Ishikawa (cell line): ENCODE data around the gene TEP1.

ENCODE experiments used
- CEBPB ChIP-seq: IDR thresholded peaks from 2 replicates; pipeline ENCODE4 v1.6.1; 2012
- EGR1 ChIP-seq: IDR thresholded peaks from 2 replicates; pipeline ENCODE4 v1.6.1; 2012
- RAD21 ChIP-seq: IDR thresholded peaks from 2 replicates; pipeline ENCODE4 v1.6.1; 2012; ENCODE audit warnings: low read depth
- TAF1 ChIP-seq: IDR thresholded peaks from 2 replicates; pipeline ENCODE4 v1.6.1; 2012; ENCODE audit warnings: low read depth, mild to moderate bottlenecking
- ZBTB7A ChIP-seq: IDR thresholded peaks from 2 replicates; pipeline ENCODE4 v1.6.1; 2012; ENCODE audit warnings: low read depth
- TF ChIP-seq, protein P1 (sequence below): IDR thresholded peaks from 2 replicates; pipeline ENCODE4 v1.6.1; 2012; ENCODE audit warnings: low read depth, mild to moderate bottlenecking
- TF ChIP-seq, protein P2 (sequence below): IDR thresholded peaks from 2 replicates; pipeline ENCODE4 v1.6.1; 2012

DNA sequence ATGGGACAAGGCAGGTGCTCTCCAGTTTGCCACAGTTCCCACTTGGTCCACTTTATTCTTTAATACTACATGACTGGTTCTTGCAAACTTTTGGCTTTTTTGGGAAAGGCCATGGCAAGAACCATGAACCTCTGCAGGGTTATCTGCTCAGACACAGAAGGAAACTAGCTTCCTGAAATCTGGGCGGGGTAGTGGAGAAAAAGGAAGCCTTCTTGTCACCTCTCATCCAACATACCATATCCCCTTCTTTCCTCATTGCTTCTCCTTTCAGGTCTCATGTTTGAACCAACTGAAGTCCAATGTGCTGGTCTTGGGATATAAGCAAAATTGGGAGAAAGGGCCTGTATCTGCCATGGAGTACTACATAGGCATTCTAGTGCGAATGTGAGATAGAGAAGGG lies 28.2 kb upstream of the TEP1 start:
- TF ChIP-seq ZBTB7A (no peak), CEBPB (no peak), TAF1 (no peak), RAD21 (no peak), EGR1 (no peak)
- TF ChIP-seq, protein P1, sequence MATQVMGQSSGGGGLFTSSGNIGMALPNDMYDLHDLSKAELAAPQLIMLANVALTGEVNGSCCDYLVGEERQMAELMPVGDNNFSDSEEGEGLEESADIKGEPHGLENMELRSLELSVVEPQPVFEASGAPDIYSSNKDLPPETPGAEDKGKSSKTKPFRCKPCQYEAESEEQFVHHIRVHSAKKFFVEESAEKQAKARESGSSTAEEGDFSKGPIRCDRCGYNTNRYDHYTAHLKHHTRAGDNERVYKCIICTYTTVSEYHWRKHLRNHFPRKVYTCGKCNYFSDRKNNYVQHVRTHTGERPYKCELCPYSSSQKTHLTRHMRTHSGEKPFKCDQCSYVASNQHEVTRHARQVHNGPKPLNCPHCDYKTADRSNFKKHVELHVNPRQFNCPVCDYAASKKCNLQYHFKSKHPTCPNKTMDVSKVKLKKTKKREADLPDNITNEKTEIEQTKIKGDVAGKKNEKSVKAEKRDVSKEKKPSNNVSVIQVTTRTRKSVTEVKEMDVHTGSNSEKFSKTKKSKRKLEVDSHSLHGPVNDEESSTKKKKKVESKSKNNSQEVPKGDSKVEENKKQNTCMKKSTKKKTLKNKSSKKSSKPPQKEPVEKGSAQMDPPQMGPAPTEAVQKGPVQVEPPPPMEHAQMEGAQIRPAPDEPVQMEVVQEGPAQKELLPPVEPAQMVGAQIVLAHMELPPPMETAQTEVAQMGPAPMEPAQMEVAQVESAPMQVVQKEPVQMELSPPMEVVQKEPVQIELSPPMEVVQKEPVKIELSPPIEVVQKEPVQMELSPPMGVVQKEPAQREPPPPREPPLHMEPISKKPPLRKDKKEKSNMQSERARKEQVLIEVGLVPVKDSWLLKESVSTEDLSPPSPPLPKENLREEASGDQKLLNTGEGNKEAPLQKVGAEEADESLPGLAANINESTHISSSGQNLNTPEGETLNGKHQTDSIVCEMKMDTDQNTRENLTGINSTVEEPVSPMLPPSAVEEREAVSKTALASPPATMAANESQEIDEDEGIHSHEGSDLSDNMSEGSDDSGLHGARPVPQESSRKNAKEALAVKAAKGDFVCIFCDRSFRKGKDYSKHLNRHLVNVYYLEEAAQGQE = no peak
- TF ChIP-seq, protein P2, sequence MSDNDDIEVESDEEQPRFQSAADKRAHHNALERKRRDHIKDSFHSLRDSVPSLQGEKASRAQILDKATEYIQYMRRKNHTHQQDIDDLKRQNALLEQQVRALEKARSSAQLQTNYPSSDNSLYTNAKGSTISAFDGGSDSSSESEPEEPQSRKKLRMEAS = no peak
